ENCODE measurements around the gene C6orf15. TPM values are rescaled to one million over a fixed set of nuclear protein-coding genes. Genes with fewer than 3 reads are reported as not detected.

The C6orf15 gene
- total and polyA plus RNA-seq, 2 donors (not counting 3 experiments of a cell fraction or from before 2014, with no cell fraction given) = not detected

DNA sequence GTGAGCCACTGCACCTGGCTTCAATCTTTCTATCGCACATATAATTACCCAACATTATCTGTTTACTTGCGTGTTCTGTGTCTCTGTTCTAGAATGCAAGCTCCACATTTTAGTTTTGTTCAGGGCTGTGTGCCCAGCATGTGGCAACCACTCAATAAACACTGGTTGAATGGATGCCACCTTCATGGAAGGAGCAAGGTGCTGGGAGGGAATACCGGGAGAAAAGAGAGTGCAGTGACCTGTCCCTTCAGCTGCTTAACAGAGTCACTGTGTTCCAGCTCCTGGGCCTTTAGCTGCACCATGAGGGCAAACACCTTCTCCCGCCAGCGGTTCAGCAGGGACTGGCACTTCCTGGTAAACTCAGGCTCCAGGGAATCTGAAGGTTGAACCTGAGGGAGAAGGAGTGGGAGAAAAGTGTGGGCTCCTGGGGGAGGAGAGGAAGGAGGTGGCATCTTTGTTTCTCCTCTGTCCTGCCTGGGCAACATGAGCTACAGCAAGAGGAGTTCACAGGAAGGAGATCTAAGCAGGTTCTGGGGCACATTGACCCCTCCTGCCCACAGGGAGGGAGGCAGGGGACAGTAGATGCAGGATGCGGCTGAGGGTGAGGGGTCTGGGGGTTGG is 37.6 kb upstream of the C6orf15 start:
- H3K79me2 ChIP-seq (ENCODE audit: control insufficient read depth, insufficient read depth, low read length) = no peaks in the 10 kb centered on the region
- H3K9ac ChIP-seq (replicated peaks; ENCODE audit: extremely low read depth, insufficient read depth, low read length) = no peak overlapping the region
- ChIA-PET CTCF (interaction anchor here (1.1 to 1.5 kb wide), 2 partner anchors 13 to 43 kb away, joined by 4 to 5 read pairs; no protein-coding TSS in a partner anchor), POLR2A (no interaction called here)
- no TSS peak for BruUV-seq (replicated peaks)
- H4K20me1 ChIP-seq (replicated peaks; ENCODE audit: control insufficient read depth, extremely low read depth, insufficient read depth, low read length) = no peaks in the 10 kb centered on the region
- no peaks in the 10 kb centered on the region for H3K4me1 ChIP-seq (ENCODE audit: control insufficient read depth, extremely low read depth, insufficient read depth, low read length)
- dilution Hi-C loops (cut with MboI; ENCODE audit: extremely low pct_ligation_motif_present, low sequenced_read_pairs) (no loop called here), intact Hi-C loops (cut with micrococcal nuclease) (no loop called here)
- no peaks in the 10 kb centered on the region for H3K9me1 ChIP-seq (replicated peaks; ENCODE audit: control insufficient read depth, extremely low read depth, insufficient read depth, low read length)
- no peak overlapping the region for H3K27ac ChIP-seq (ENCODE audit: insufficient read depth, low read depth, low read length)
- peaks cover 0 to 7% of the 10 kb centered on the region in 2 experiments for H3K36me3 ChIP-seq (ENCODE audit: control insufficient read depth in 2 of 2, extremely low read depth in 1 of 2, insufficient read depth in 2 of 2, low read length in 2 of 2)
- H3K4me2 ChIP-seq (ENCODE audit: insufficient read depth, low read length) = no peak overlapping the region
- DNase-seq (ENCODE audit: low read depth, low spot score) = no peak
- no peak overlapping the region for H2AFZ ChIP-seq (ENCODE audit: low read depth, low read length)
- TF ChIP-seq POLR2AphosphoS5 (IDR thresholded peaks at IDR 0.05; ENCODE audit: insufficient read depth, low read depth, low read length) = no peak
- TF ChIP-seq, protein P1, sequence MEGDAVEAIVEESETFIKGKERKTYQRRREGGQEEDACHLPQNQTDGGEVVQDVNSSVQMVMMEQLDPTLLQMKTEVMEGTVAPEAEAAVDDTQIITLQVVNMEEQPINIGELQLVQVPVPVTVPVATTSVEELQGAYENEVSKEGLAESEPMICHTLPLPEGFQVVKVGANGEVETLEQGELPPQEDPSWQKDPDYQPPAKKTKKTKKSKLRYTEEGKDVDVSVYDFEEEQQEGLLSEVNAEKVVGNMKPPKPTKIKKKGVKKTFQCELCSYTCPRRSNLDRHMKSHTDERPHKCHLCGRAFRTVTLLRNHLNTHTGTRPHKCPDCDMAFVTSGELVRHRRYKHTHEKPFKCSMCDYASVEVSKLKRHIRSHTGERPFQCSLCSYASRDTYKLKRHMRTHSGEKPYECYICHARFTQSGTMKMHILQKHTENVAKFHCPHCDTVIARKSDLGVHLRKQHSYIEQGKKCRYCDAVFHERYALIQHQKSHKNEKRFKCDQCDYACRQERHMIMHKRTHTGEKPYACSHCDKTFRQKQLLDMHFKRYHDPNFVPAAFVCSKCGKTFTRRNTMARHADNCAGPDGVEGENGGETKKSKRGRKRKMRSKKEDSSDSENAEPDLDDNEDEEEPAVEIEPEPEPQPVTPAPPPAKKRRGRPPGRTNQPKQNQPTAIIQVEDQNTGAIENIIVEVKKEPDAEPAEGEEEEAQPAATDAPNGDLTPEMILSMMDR (IDR thresholded peaks at IDR 0.05; ENCODE audit: extremely low read depth in 1 of 2, insufficient read depth in 1 of 2, low read depth in 1 of 2, low read length in 2 of 2) = no peak
- TF ChIP-seq EZH2 (IDR thresholded peaks at IDR 0.05; ENCODE audit: borderline replicate concordance, low read depth, low read length, severe bottlenecking) = no peak
- no peak for TF ChIP-seq POLR2A (IDR thresholded peaks at IDR 0.05; ENCODE audit: low read depth, low read length)
- TF ChIP-seq MYC (IDR thresholded peaks at IDR 0.05; ENCODE audit: low read depth, low read length) = no peak
- TF ChIP-seq JUN (IDR thresholded peaks at IDR 0.05; ENCODE audit: borderline replicate concordance, insufficient read depth, insufficient read length, low read depth) = no peak
- TF ChIP-seq, protein P2, sequence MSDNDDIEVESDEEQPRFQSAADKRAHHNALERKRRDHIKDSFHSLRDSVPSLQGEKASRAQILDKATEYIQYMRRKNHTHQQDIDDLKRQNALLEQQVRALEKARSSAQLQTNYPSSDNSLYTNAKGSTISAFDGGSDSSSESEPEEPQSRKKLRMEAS (IDR thresholded peaks at IDR 0.05; ENCODE audit: insufficient read depth, insufficient read length) = no peak
- no peak for TF ChIP-seq FOS (IDR thresholded peaks at IDR 0.05; ENCODE audit: borderline replicate concordance, insufficient read depth, low read length)
- TF ChIP-seq GATA2 (IDR thresholded peaks at IDR 0.05; ENCODE audit: insufficient read depth, insufficient read length, low read depth, low read length) = no peak
- H3K4me3 ChIP-seq (replicated peaks in 1 of 3; ENCODE audit: insufficient read depth in 1 of 3, low read depth in 1 of 3, low read length in 3 of 3) = no peak overlapping the region
- H3K27me3 ChIP-seq (ENCODE audit: control insufficient read depth in 2 of 2, insufficient read depth in 2 of 2, low read length in 2 of 2) = no peaks in the 10 kb centered on the region
- FAIRE-seq = no peak
- H3K9me3 ChIP-seq (replicated peaks; ENCODE audit: control insufficient read depth, insufficient read depth, low read length) = no peaks in the 10 kb centered on the region

All from endothelial cell of umbilical vein (primary cell).